ENCODE data around the gene ZDHHC9. TPM values are rescaled to one million over a fixed set of nuclear protein-coding genes. Genes with fewer than 3 reads are reported as not detected.

ZDHHC9 gene
- total and polyA plus RNA-seq, 2 of the 4 experiments (the other 2 are of a cell fraction) = 17.7 to 28.4 TPM

GRCh38 chrX:129768586-129769466 is 74.9 kb downstream of the ZDHHC9 start:
- H2BK15ac ChIP-seq (ENCODE audit: low read depth, low read length) = no peak overlapping the region
- no peak overlapping the region for H3K9ac ChIP-seq (ENCODE audit: low read depth, low read length)
- no peaks in the 10 kb centered on the region for H3K36me3 ChIP-seq (ENCODE audit: control insufficient read depth, insufficient read depth, low read length)
- H2AK9ac ChIP-seq (replicated peaks; ENCODE audit: low read depth, low read length, poor library complexity) = no peak overlapping the region
- H3K56ac ChIP-seq (ENCODE audit: extremely low read depth, insufficient read depth, low read length) = no peak overlapping the region
- in situ Hi-C loops (cut with MboI; ENCODE audit: low sequenced_read_pairs) (no loop called here), dilution Hi-C loops (cut with HindIII; ENCODE audit: low sequenced_read_pairs, unreplicated experiment) (no loop called here), intact Hi-C loops (cut with micrococcal nuclease) (no loop called here)
- no peak overlapping the region for H3K23ac ChIP-seq (ENCODE audit: low read depth, low read length)
- H3K4me1 ChIP-seq (ENCODE audit: control insufficient read depth, insufficient read depth, low read length) = no peaks in the 10 kb centered on the region
- no peak overlapping the region for H4K8ac ChIP-seq (ENCODE audit: low read depth in 2 of 2, low read length in 2 of 2)
- no peak overlapping the region for H4K91ac ChIP-seq (ENCODE audit: insufficient read depth, low read depth, low read length)
- H3K9me1 ChIP-seq (ENCODE audit: insufficient read depth, low read length) = no peaks in the 10 kb centered on the region
- no peak overlapping the region for H2BK5ac ChIP-seq (ENCODE audit: low read depth, low read length, poor library complexity, severe bottlenecking)
- H3K9me3 ChIP-seq (ENCODE audit: control insufficient read depth, insufficient read depth, low read length) = no peaks in the 10 kb centered on the region
- no peak overlapping the region for H3K4me3 ChIP-seq (ENCODE audit: insufficient read depth, low read depth, low read length)
- BruUV-seq (replicated peaks) = no TSS peak
- no peak overlapping the region for H3K14ac ChIP-seq (replicated peaks; ENCODE audit: low read depth, low read length)
- ChIA-PET CTCF (no interaction called here), POLR2A (ENCODE audit: unreplicated experiment) (no interaction called here)
- no peak overlapping the region for H3K4ac ChIP-seq (ENCODE audit: low read depth, low read length)
- no peak overlapping the region for H2BK120ac ChIP-seq (ENCODE audit: low read depth, low read length)
- no peak overlapping the region for H3K4me2 ChIP-seq (ENCODE audit: low read depth, low read length)
- no peak overlapping the region for H3K18ac ChIP-seq (ENCODE audit: low read depth, low read length)
- no peak overlapping the region for H3K27ac ChIP-seq (ENCODE audit: insufficient read depth, low read length)
- no peak overlapping the region for H2AFZ ChIP-seq (replicated peaks; ENCODE audit: low read length, poor library complexity)
- no peak overlapping the region for H2BK20ac ChIP-seq (ENCODE audit: low read depth, low read length)
- whole genome bisulfite sequencing, 2 experiments (ENCODE audit: extremely low coverage in 2 of 2, insufficient read length in 1 of 2) = 93% methylated on average over 3 of the region's 8 CpGs; no CpG with 5 or more reads in 1 of the 2 experiments
- H3K27me3 ChIP-seq (ENCODE audit: control insufficient read depth, insufficient read depth, low read length) = peaks cover 10% of the 10 kb centered on the region
- ATAC-seq (ENCODE audit: low read depth) (no peak; the same call in 1 of the 2 replicates), DNase-seq (no peak)
- TF ChIP-seq MAZ (IDR thresholded peaks at IDR 0.05; ENCODE audit: borderline replicate concordance, low read depth, low read length) (no peak), CEBPB (IDR thresholded peaks at IDR 0.05; ENCODE audit: low read depth, low read length) (no peak), RCOR1 (IDR thresholded peaks at IDR 0.05; ENCODE audit: insufficient replicate concordance, low read length) (no peak), BHLHE40 (IDR thresholded peaks at IDR 0.05; ENCODE audit: low read depth, low read length) (no peak), FOS (IDR thresholded peaks at IDR 0.05; ENCODE audit: low read depth, low read length) (no peak), RFX5 (IDR thresholded peaks at IDR 0.05; ENCODE audit: low read depth, low read length) (no peak), MXI1 (IDR thresholded peaks at IDR 0.05; ENCODE audit: borderline replicate concordance, low read depth, low read length) (no peak), POLR2A (IDR thresholded peaks at IDR 0.05; ENCODE audit: low read depth, low read length) (no peak), SMC3 (IDR thresholded peaks at IDR 0.05; ENCODE audit: low read depth, low read length) (no peak)
- TF ChIP-seq, protein P1, sequence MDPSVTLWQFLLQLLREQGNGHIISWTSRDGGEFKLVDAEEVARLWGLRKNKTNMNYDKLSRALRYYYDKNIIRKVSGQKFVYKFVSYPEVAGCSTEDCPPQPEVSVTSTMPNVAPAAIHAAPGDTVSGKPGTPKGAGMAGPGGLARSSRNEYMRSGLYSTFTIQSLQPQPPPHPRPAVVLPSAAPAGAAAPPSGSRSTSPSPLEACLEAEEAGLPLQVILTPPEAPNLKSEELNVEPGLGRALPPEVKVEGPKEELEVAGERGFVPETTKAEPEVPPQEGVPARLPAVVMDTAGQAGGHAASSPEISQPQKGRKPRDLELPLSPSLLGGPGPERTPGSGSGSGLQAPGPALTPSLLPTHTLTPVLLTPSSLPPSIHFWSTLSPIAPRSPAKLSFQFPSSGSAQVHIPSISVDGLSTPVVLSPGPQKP (IDR thresholded peaks at IDR 0.05; ENCODE audit: borderline replicate concordance, low read depth, low read length) = no peak
- TF ChIP-seq, protein P2, sequence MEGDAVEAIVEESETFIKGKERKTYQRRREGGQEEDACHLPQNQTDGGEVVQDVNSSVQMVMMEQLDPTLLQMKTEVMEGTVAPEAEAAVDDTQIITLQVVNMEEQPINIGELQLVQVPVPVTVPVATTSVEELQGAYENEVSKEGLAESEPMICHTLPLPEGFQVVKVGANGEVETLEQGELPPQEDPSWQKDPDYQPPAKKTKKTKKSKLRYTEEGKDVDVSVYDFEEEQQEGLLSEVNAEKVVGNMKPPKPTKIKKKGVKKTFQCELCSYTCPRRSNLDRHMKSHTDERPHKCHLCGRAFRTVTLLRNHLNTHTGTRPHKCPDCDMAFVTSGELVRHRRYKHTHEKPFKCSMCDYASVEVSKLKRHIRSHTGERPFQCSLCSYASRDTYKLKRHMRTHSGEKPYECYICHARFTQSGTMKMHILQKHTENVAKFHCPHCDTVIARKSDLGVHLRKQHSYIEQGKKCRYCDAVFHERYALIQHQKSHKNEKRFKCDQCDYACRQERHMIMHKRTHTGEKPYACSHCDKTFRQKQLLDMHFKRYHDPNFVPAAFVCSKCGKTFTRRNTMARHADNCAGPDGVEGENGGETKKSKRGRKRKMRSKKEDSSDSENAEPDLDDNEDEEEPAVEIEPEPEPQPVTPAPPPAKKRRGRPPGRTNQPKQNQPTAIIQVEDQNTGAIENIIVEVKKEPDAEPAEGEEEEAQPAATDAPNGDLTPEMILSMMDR (conservative IDR thresholded peaks at IDR 0.05; ENCODE audit: low read depth, low read length) = no peak
- H3K79me1 ChIP-seq (ENCODE audit: low read depth in 1 of 2, low read length in 2 of 2) = no peaks in the 10 kb centered on the region
- no peak overlapping the region for H4K5ac ChIP-seq (ENCODE audit: low read depth, low read length)
- H2AK5ac ChIP-seq (ENCODE audit: low read depth, low read length) = no peak overlapping the region
- H4K20me1 ChIP-seq (ENCODE audit: insufficient read depth, low read length) = no peaks in the 10 kb centered on the region

Data from IMR-90 (cell line).